H1 (cell line): Measurements from ENCODE around the gene PINK1. TPM values are rescaled to one million over a fixed set of nuclear protein-coding genes. Genes with fewer than 3 reads are reported as not detected.
A peak's percentile ranks its signal among the peaks of the same experiment; 100 is the strongest.

Source experiments
- CTCF ChIA-PET: fragments of 300-600 bp; sonication (Branson Sonifier 250); formaldehyde crosslinking; loops from one replicate; lab custom pipeline; 2021; ENCODE audit not compliant: partially characterized antibody; lab: Charles Lee
- POLR2A ChIA-PET: fragments of 300-600 bp; sonication (Branson Sonifier 250); formaldehyde crosslinking; loops from one replicate; lab custom pipeline; 2021; ENCODE audit warnings: inconsistent platforms; ENCODE audit not compliant: partially characterized antibody; lab: Charles Lee
- DNase-seq, 2 experiments: peaks; one replicate each; pipeline versions ENCODE4 v3.0.0 to v3.0.0-alpha.2; 2010 to 2022; ENCODE audit warnings: low spot score in 2 of 2, low read depth in 1 of 2, mixed read lengths in 1 of 2
- FAIRE-seq: peaks from 2 replicates; lab custom pipeline; 2011; peaks lifted over from hg19 to GRCh38; lab: Jason Lieb, UNC
- H2AFZ ChIP-seq: 2 replicates; pipeline ENCODE4 v1.8.1; 2012; ENCODE audit warnings: low read length, inconsistent platforms
- H2AK5ac ChIP-seq: 2 replicates; pipeline ENCODE4 v1.6.1; 2013; ENCODE audit warnings: low read depth, low read length
- H2BK120ac ChIP-seq: replicated peaks from 2 replicates; pipeline ENCODE3; 2013; ENCODE audit warnings: low read depth, low read length, inconsistent platforms
- H2BK12ac ChIP-seq: 2 replicates; pipeline ENCODE4 v1.6.1; 2013; ENCODE audit warnings: low read depth, low read length
- H2BK15ac ChIP-seq: 2 replicates; pipeline ENCODE4 v1.6.1; 2013; ENCODE audit warnings: low read length
- H2BK20ac ChIP-seq: 2 replicates; pipeline ENCODE4 v1.6.1; 2013; ENCODE audit warnings: low read length
- H2BK5ac ChIP-seq: 2 replicates; pipeline ENCODE4 v1.6.1; 2013; ENCODE audit warnings: low read depth, low read length
- H3K14ac ChIP-seq: 2 replicates; pipeline ENCODE4 v1.6.1; 2013; ENCODE audit warnings: inconsistent platforms; ENCODE audit not compliant: insufficient read length
- H3K18ac ChIP-seq: 2 replicates; pipeline ENCODE4 v1.6.1; 2013; ENCODE audit warnings: low read length; ENCODE audit errors: extremely low read depth
- H3K23ac ChIP-seq: 2 replicates; pipeline ENCODE4 v1.6.1; 2013; ENCODE audit warnings: inconsistent platforms; ENCODE audit not compliant: insufficient read length
- H3K23me2 ChIP-seq: 2 replicates; pipeline ENCODE4 v1.6.1; 2013; ENCODE audit warnings: low read depth, low read length
- H3K27ac ChIP-seq: 2 replicates; pipeline ENCODE4 v1.6.1; 2011; ENCODE audit warnings: low read depth, low read length, inconsistent platforms
- H3K27me3 ChIP-seq, 4 experiments: replicated peaks in 1 of 4; 1 replicate in 1 of 4; 2 replicates in 3 of 4; pipeline versions ENCODE4 v1.6.1 to v1.8.1; 2011 to 2013; ENCODE audit warnings: low read length in 3 of 4, mild to moderate bottlenecking in 3 of 4, inconsistent platforms in 2 of 4, mixed read lengths in 2 of 4, moderate library complexity in 1 of 4; ENCODE audit not compliant: control insufficient read depth in 3 of 4, insufficient read depth in 3 of 4; ENCODE audit errors: extremely low read depth in 1 of 4
- H3K36me3 ChIP-seq, 4 experiments: 2 replicates each; pipeline versions ENCODE4 v1.6.1 to v1.8.1; 2011 to 2013; ENCODE audit warnings: mild to moderate bottlenecking in 4 of 4, low read length in 3 of 4, moderate library complexity in 2 of 4, control low read depth in 1 of 4, inconsistent platforms in 1 of 4; ENCODE audit not compliant: insufficient read depth in 4 of 4, control insufficient read depth in 2 of 4
- H3K4ac ChIP-seq: replicated peaks from 2 replicates; pipeline ENCODE3; 2013; ENCODE audit warnings: low read length, low read depth, mixed read lengths, inconsistent platforms; ENCODE audit not compliant: insufficient read length
- H3K4me1 ChIP-seq, 4 experiments: replicated peaks in 1 of 4; 1 replicate in 1 of 4; 2 replicates in 3 of 4; pipeline versions ENCODE4 v1.6.1 to v1.8.1; 2011 to 2013; ENCODE audit warnings: low read length in 3 of 4, inconsistent platforms in 2 of 4, mixed read lengths in 1 of 4; ENCODE audit not compliant: insufficient read depth in 4 of 4, control insufficient read depth in 3 of 4
- H3K4me2 ChIP-seq, 2 experiments: 2 replicates each; pipeline versions ENCODE4 v1.6.1 to v1.8.1; 2011 to 2013; ENCODE audit warnings: low read depth in 2 of 2, low read length in 2 of 2, control low read depth in 1 of 2, inconsistent platforms in 1 of 2, mild to moderate bottlenecking in 1 of 2; ENCODE audit not compliant: insufficient read depth in 1 of 2
- H3K4me3 ChIP-seq, 4 experiments: fragments of 200-600, 300-600 bp in 1 of 4; sonication (generic), shearing (Covaris generic), sonication (Bioruptor Twin) in 1 of 4; 2 replicates each; pipeline versions ENCODE4 v1.5.1 to v1.8.1; 2011 to 2016; ENCODE audit warnings: low read length in 4 of 4, low read depth in 3 of 4, control low read depth in 2 of 4, inconsistent platforms in 2 of 4, mild to moderate bottlenecking in 2 of 4, mixed read lengths in 1 of 4, moderate library complexity in 1 of 4; ENCODE audit not compliant: insufficient read depth in 2 of 4; ENCODE audit errors: extremely low read depth in 1 of 4
- H3K56ac ChIP-seq: replicated peaks from 2 replicates; pipeline ENCODE3; 2013; ENCODE audit warnings: low read depth, mild to moderate bottlenecking, mixed read lengths, low read length, inconsistent platforms; ENCODE audit not compliant: insufficient read length
- H3K79me1 ChIP-seq: 2 replicates; pipeline ENCODE4 v1.6.1; 2013; ENCODE audit warnings: low read depth, low read length, control low read depth
- H3K79me2 ChIP-seq, 2 experiments: 2 replicates each; pipeline versions ENCODE4 v1.6.1 to v1.8.1; 2012 to 2013; ENCODE audit warnings: low read length in 2 of 2, mild to moderate bottlenecking in 2 of 2, inconsistent platforms in 1 of 2; ENCODE audit not compliant: insufficient read depth in 2 of 2, control insufficient read depth in 1 of 2
- H3K9ac ChIP-seq, 4 experiments: replicated peaks in 1 of 4; 1 replicate in 1 of 4; 2 replicates in 3 of 4; pipeline versions ENCODE4 v1.6.1 to v1.8.1; 2011 to 2013; ENCODE audit warnings: low read depth in 3 of 4, low read length in 3 of 4, control low read depth in 2 of 4, mild to moderate bottlenecking in 2 of 4, moderate library complexity in 2 of 4, inconsistent platforms in 1 of 4; ENCODE audit errors: extremely low read depth in 1 of 4
- H3K9me3 ChIP-seq, 2 experiments: 2 replicates each; pipeline versions ENCODE4 v1.6.1 to v1.8.1; 2012 to 2013; ENCODE audit warnings: mild to moderate bottlenecking in 2 of 2, moderate library complexity in 2 of 2, control low read depth in 1 of 2, inconsistent platforms in 1 of 2, low read depth in 1 of 2, low read length in 1 of 2, mixed read lengths in 1 of 2; ENCODE audit not compliant: insufficient read depth in 2 of 2
- H4K20me1 ChIP-seq, 2 experiments: replicated peaks in 1 of 2; 2 replicates each; pipeline versions ENCODE3 to v1.8.1; 2011 to 2013; ENCODE audit warnings: inconsistent platforms in 2 of 2, low read length in 2 of 2, mild to moderate bottlenecking in 1 of 2; ENCODE audit not compliant: insufficient read depth in 2 of 2, control insufficient read depth in 1 of 2
- H4K5ac ChIP-seq: 2 replicates; pipeline ENCODE4 v1.6.1; 2013; ENCODE audit warnings: low read length, low read depth, mixed read lengths, inconsistent platforms; ENCODE audit not compliant: insufficient read length
- H4K8ac ChIP-seq: 2 replicates; pipeline ENCODE4 v1.8.0; 2013; ENCODE audit warnings: mild to moderate bottlenecking, moderate library complexity, low read length, inconsistent platforms; ENCODE audit not compliant: insufficient read depth; ENCODE audit errors: extremely low read depth
- H4K91ac ChIP-seq: replicated peaks from 2 replicates; pipeline ENCODE3; 2013; ENCODE audit warnings: low read length, mixed read lengths, inconsistent platforms; ENCODE audit not compliant: insufficient read length
- JUN ChIP-seq: IDR thresholded peaks from 2 replicates; pipeline ENCODE4 v1.6.1; 2011; ENCODE audit warnings: low read depth, mild to moderate bottlenecking, improper control_type of control experiment, low read length
- RAD21 ChIP-seq, 2 experiments: IDR thresholded peaks in 1 of 2; conservative IDR thresholded peaks in 1 of 2; 2 replicates each; pipeline ENCODE4 v1.6.1; 2011; ENCODE audit warnings: low read depth in 2 of 2, low read length in 2 of 2, improper control_type of control experiment in 1 of 2, inconsistent platforms in 1 of 2, mild to moderate bottlenecking in 1 of 2, moderate library complexity in 1 of 2
- RBBP5 ChIP-seq: IDR thresholded peaks from 2 replicates; pipeline ENCODE4 v1.7.1; 2012; ENCODE audit warnings: low read depth, mild to moderate bottlenecking, inconsistent platforms, low read length, moderate library complexity, borderline replicate concordance
- SP4 ChIP-seq: IDR thresholded peaks from 2 replicates; pipeline ENCODE4 v1.6.1; 2012; ENCODE audit warnings: low read length, inconsistent platforms
- YY1 ChIP-seq: IDR thresholded peaks from 2 replicates; pipeline ENCODE4 v1.6.1; 2011; ENCODE audit warnings: low read depth, mild to moderate bottlenecking, low read length
- WGBS, 2 experiments: shearing (Covaris generic) in 1 of 2; methylation state at CpG; one replicate each; pipeline versions ENCODE4 v1.1.6 to v1.1.7; 2013 to 2015; ENCODE audit warnings: low lambda C conversion rate in 2 of 2, mixed read lengths in 2 of 2, inconsistent platforms in 1 of 2, low coverage in 1 of 2, missing lambda C conversion rate in 1 of 2; ENCODE audit not compliant: insufficient replicate concordance in 2 of 2, insufficient coverage in 1 of 2, insufficient read length in 1 of 2; ENCODE audit errors: extremely low coverage in 1 of 2, missing lambda C conversion rate in 1 of 2; 5-methylcytosine and 5-hydroxymethylcytosine counted together
- polyA plus RNA-seq, 7 experiments: library from polyadenylated mRNA; depleted of rRNA in 3 of 7; stranded (reverse) in 5 of 7; unstranded in 2 of 7; fragments of >200 nt in 5 of 7; fragments of 200-250 nt in 2 of 7; gene quantifications; 1 replicate in 5 of 7; 2 replicates in 1 of 7; 4 replicates in 1 of 7; pipeline versions ENCODE4 v1.2.1 to v1.2.3, GENCODE V29; 2011 to 2013; ENCODE audit warnings: missing spikeins in 2 of 7, mixed read lengths in 2 of 7
- total RNA-seq: library from RNA; stranded (reverse); fragmentation: NEBNext Ultra II Directional; extraction: Animal tissue kit (Norgen Biotek cat#: 25700); gene quantifications from 2 replicates; pipeline ENCODE4 v1.2.1, GENCODE V29; 2021

The PINK1 gene
- total and polyA plus RNA-seq, 2 of the 8 experiments (the other 6 are each of a cell fraction or from before 2014, with no cell fraction given), result 16.1 to 19.3 TPM

GRCh38 chr1:20634594-20635084 lies 1.4 kb downstream of the PINK1 start:
- peak in 1 of 2 experiments; percentile 55 for DNase-seq
- H3K18ac ChIP-seq, result no peak overlapping the region

More at GRCh38 chr1:20634594-20635084, 1.4 kb downstream of the PINK1 start:
- peak overlapping the region in 1 of 4 experiments; percentile 37; a peak in 1 of 7 replicates for H3K9ac ChIP-seq
- H4K8ac ChIP-seq, result no peak overlapping the region
- 7% methylated on average over 4 of the region's 4 CpGs; no CpG with 5 or more reads in 1 of the 2 experiments for WGBS, 2 experiments
- no peaks in the 10 kb centered on the region for H4K20me1 ChIP-seq
- peaks cover 5% of the 10 kb centered on the region; the same call in 1 of the 2 replicates for H3K23me2 ChIP-seq
- H2BK12ac ChIP-seq, result no peak overlapping the region
- H2AK5ac ChIP-seq, result no peak overlapping the region
- CTCF ChIA-PET, result interaction anchor here (0.6 to 5.8 kb wide), 18 partner anchors 7 to 683 kb away, joined by 3 to 47 read pairs (median 4); partner anchors contain the start of genes CDA and FAM43B
- H2BK5ac ChIP-seq, result no peak overlapping the region
- no peak overlapping the region for H4K91ac ChIP-seq
- H3K4ac ChIP-seq, result no peak overlapping the region
- no peak overlapping the region for H3K56ac ChIP-seq
- FAIRE-seq, result no peak
- POLR2A ChIA-PET, result interaction anchor here (0.5 to 2.3 kb wide), 7 partner anchors 9 to 548 kb away, joined by 3 to 13 read pairs (median 5); partner anchors contain the start of gene HP1BP3
- no peak overlapping the region for H3K23ac ChIP-seq
- no peak overlapping the region for H4K5ac ChIP-seq
- H3K4me2 ChIP-seq, result peak overlapping the region; percentile 80 to 89
- H3K79me2 ChIP-seq, result no peaks in the 10 kb centered on the region
- H3K4me1 ChIP-seq, result peaks cover 0 to 7% (median 0%) of the 10 kb centered on the region in 4 experiments; a peak in 2 of 7 replicates
- H3K27ac ChIP-seq, result no peak overlapping the region
- H3K14ac ChIP-seq, result no peak overlapping the region
- H3K36me3 ChIP-seq, result no peaks in the 10 kb centered on the region; a peak in 1 of 8 replicates
- no peak overlapping the region for H2BK15ac ChIP-seq
- no peaks in the 10 kb centered on the region for H3K79me1 ChIP-seq
- no peak overlapping the region for H2BK20ac ChIP-seq
- H3K4me3 ChIP-seq, result peak overlapping the region; percentile 70 to 80 (median 75)
- H2AFZ ChIP-seq, result peak overlapping the region; percentile 99
- peaks cover 0 to under 1% of the 10 kb centered on the region in 2 experiments; a peak in 1 of 4 replicates for H3K9me3 ChIP-seq
- TF ChIP-seq JUN (no peak), RAD21 (IDR thresholded peaks at IDR 0.05 in 1 of 2, conservative IDR thresholded peaks at IDR 0.05 in 1 of 2; ENCODE audit: low read depth in 2 of 2, low read length in 2 of 2) (no peak), SP4 (0 out of 2 replicates have a peak, but pooled peaks have one; percentile 14), RBBP5 (no peak), YY1 (no peak)
- H2BK120ac ChIP-seq, result no peak overlapping the region
- peaks cover 0 to 5% (median 0%) of the 10 kb centered on the region in 4 experiments; a peak in 2 of 7 replicates for H3K27me3 ChIP-seq
